ENCODE data around the gene ZFPM1.

The ZFPM1 gene

DNA sequence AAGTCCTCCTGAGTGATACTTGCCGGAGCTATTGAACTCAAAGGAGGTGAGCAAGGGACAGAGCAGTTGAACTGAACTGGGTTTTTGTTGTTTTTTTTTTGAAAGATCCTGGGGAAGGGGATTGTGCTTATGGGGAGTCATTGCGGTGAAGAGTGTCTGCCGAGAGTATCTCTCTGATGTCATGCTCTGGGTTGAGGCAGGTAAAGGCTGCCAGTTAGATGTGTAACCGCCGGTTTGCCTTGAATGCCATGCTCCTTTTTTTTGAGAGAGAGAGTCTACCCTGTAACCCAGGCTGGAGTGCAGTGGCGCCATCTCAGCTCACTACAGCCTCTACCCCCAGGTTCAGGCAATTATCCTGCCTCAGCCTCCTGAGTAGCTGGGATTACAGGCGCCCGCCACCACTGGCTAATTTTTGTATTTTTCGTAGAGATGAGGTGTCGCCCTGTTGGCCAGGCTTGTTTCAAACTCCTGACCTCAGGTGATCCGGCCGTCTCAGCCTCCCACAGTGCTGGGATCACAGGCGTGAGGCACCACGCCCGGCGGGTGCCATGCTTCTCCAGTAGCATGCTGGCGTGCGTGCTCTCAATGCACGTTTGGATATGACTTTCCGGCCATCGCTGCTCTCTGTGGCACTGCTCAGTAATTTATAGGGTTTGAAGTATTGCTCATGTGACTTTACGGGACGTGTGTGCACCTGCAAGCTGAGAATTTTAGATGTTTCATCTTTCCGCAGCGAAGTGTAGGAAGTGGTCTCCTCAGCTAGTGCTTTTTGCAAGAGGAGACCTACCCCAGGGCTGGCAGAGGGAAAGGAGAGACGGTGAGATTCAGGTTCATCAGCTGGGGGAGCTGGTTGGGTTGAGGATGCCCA lies 125.6 kb downstream of the ZFPM1 start:
- Histone ChIP-seq H3K9me3 (ENCODE audit: control insufficient read depth, insufficient read depth, low read length) (no peaks in the 10 kb centered on the region), H3K27me3 (ENCODE audit: control insufficient read depth, insufficient read depth, low read length) (no peaks in the 10 kb centered on the region), H3K36me3 (ENCODE audit: control insufficient read depth, insufficient read depth, low read length) (peaks cover 42% of the 10 kb centered on the region), H3K4me1 (ENCODE audit: control insufficient read depth, insufficient read depth, low read length) (no peaks in the 10 kb centered on the region), H3K4me3 (ENCODE audit: low read depth, low read length) (no peak overlapping the region), H3K9ac (ENCODE audit: low read depth, low read length) (no peak overlapping the region)

GRCh38 chr16:88580371-88580770 lies 127.3 kb downstream of the ZFPM1 start:
- no peaks in the 10 kb centered on the region for H3K9me3 ChIP-seq (ENCODE audit: control insufficient read depth, insufficient read depth, low read length)
- H3K4me3 ChIP-seq (ENCODE audit: low read depth, low read length): no peak overlapping the region
- peaks cover 42% of the 10 kb centered on the region for H3K36me3 ChIP-seq (ENCODE audit: control insufficient read depth, insufficient read depth, low read length)
- no peaks in the 10 kb centered on the region for H3K27me3 ChIP-seq (ENCODE audit: control insufficient read depth, insufficient read depth, low read length)
- H3K9ac ChIP-seq (ENCODE audit: low read depth, low read length): no peak overlapping the region
- H3K4me1 ChIP-seq (ENCODE audit: control insufficient read depth, insufficient read depth, low read length): no peaks in the 10 kb centered on the region

- Histone ChIP-seq H3K4me1 (ENCODE audit: control insufficient read depth, insufficient read depth, low read length) (no peaks in the 10 kb centered on the region), H3K9ac (ENCODE audit: low read depth, low read length) (no peak overlapping the region), H3K36me3 (ENCODE audit: control insufficient read depth, insufficient read depth, low read length) (peaks cover 44% of the 10 kb centered on the region), H3K4me3 (ENCODE audit: low read depth, low read length) (no peak overlapping the region), H3K27me3 (ENCODE audit: control insufficient read depth, insufficient read depth, low read length) (no peaks in the 10 kb centered on the region), H3K9me3 (ENCODE audit: control insufficient read depth, insufficient read depth, low read length) (no peaks in the 10 kb centered on the region)
These were observed 128.0 kb downstream of the ZFPM1 start for GRCh38 chr16:88581033-88581432.

DNA sequence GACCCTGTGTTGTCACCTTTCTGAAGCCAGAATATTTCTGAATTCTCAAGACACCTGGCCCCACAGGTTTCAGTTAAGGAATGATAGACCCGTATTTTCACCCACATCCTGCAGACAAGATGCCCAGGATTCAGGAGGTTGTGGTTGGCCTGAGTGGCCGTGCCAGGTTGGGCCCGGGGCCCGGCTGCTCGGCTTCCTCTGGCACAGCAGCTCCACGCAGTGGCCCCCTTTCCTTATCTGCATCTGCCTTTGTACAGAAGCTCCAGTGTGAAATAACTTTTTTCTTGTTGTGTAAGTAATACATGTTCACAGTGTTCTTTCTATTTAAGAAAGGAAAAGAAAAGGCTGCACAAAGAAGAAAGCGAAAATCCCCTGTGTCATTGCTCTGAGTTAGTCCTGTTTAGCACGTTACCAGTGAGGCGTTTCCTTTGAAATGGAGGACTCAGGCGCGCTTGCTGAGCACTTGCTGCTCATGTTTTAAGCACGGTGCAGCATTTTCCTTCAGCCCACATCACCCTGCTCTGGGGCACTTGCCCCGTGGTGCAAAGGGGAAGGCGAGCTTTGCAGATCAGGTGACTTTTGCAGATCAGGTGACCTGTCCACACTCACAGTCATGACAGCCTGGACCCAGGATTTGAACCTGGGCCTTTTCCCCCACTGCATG lies 130.0 kb downstream of the ZFPM1 start:
- Histone ChIP-seq H3K36me3 (ENCODE audit: control insufficient read depth, insufficient read depth, low read length) (peaks cover 46% of the 10 kb centered on the region), H3K9ac (ENCODE audit: low read depth, low read length) (no peak overlapping the region), H3K9me3 (ENCODE audit: control insufficient read depth, insufficient read depth, low read length) (no peaks in the 10 kb centered on the region), H3K27me3 (ENCODE audit: control insufficient read depth, insufficient read depth, low read length) (no peaks in the 10 kb centered on the region), H3K4me3 (ENCODE audit: low read depth, low read length) (no peak overlapping the region), H3K4me1 (ENCODE audit: control insufficient read depth, insufficient read depth, low read length) (no peaks in the 10 kb centered on the region)

- no peak overlapping the region for H3K9ac ChIP-seq (ENCODE audit: low read depth, low read length)
- H3K4me3 ChIP-seq (ENCODE audit: low read depth, low read length): no peak overlapping the region
- H3K9me3 ChIP-seq (ENCODE audit: control insufficient read depth, insufficient read depth, low read length): no peaks in the 10 kb centered on the region
- H3K4me1 ChIP-seq (ENCODE audit: control insufficient read depth, insufficient read depth, low read length): no peaks in the 10 kb centered on the region
- H3K27me3 ChIP-seq (ENCODE audit: control insufficient read depth, insufficient read depth, low read length): no peaks in the 10 kb centered on the region
- peaks cover 58% of the 10 kb centered on the region for H3K36me3 ChIP-seq (ENCODE audit: control insufficient read depth, insufficient read depth, low read length)
These were observed 131.6 kb downstream of the ZFPM1 start for GRCh38 chr16:88584676-88585075.

- Histone ChIP-seq H3K27me3 (ENCODE audit: control insufficient read depth, insufficient read depth, low read length) (no peaks in the 10 kb centered on the region), H3K4me1 (ENCODE audit: control insufficient read depth, insufficient read depth, low read length) (no peaks in the 10 kb centered on the region), H3K9ac (ENCODE audit: low read depth, low read length) (no peak overlapping the region), H3K9me3 (ENCODE audit: control insufficient read depth, insufficient read depth, low read length) (no peaks in the 10 kb centered on the region), H3K36me3 (ENCODE audit: control insufficient read depth, insufficient read depth, low read length) (peaks cover 60% of the 10 kb centered on the region), H3K4me3 (ENCODE audit: low read depth, low read length) (no peak overlapping the region)
These were observed 132.2 kb downstream of the ZFPM1 start for GRCh38 chr16:88585269-88585668.

DNA sequence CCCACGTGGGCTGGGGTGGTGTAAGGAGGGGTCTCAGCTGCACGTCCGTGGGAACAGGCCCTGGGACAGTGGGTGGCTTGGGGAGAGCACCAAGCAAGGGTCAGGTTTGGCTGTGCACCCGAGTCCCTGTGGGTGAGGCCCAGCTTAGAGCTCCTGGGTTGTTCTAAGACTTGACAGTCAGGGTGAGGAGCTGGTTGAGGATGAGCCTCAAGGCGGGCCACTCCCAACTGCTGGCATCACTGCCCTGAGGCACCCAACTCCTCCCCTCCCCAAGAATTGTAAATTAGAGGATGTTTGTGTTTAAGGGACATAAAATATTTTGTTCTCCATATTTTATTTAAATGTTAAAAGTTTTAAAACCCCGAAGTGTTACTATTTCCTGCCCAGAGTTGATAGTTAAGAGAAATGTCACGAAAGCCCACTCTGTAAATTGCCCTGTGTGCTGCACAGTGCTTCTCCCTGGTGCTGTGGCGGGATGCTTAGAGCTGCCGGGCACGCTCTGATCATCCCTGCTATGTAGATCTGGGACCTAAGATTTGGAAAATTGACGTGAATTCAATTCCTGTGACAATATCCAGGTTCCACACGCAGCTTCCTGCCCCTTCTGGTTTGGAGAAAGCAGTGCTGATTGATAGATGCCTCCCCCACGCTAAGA lies 133.0 kb downstream of the ZFPM1 start:
- no peaks in the 10 kb centered on the region for H3K4me1 ChIP-seq (ENCODE audit: control insufficient read depth, insufficient read depth, low read length)
- no peaks in the 10 kb centered on the region for H3K9me3 ChIP-seq (ENCODE audit: control insufficient read depth, insufficient read depth, low read length)
- peaks cover 54% of the 10 kb centered on the region for H3K36me3 ChIP-seq (ENCODE audit: control insufficient read depth, insufficient read depth, low read length)
- H3K4me3 ChIP-seq (ENCODE audit: low read depth, low read length): no peak overlapping the region
- H3K27me3 ChIP-seq (ENCODE audit: control insufficient read depth, insufficient read depth, low read length): no peaks in the 10 kb centered on the region
- H3K9ac ChIP-seq (ENCODE audit: low read depth, low read length): no peak overlapping the region
